Choroid plexus epithelial cell (primary cell): Measurements from ENCODE around the gene ABCA13.

Source experiments
- DNase-seq: peaks from one replicate; pipeline ENCODE4 v3.0.0-alpha.2; 2010; ENCODE audit warnings: low read depth
- H3K4me3 ChIP-seq: 2 replicates; pipeline ENCODE4 v1.5.1; 2011; ENCODE audit warnings: low read depth, mild to moderate bottlenecking, control low read depth, low read length, moderate library complexity
- CTCF ChIP-seq: conservative IDR thresholded peaks from 2 replicates; pipeline ENCODE4 v1.5.1; 2011; ENCODE audit warnings: low read depth, mild to moderate bottlenecking, control low read depth, inconsistent platforms, low read length, moderate library complexity

The ABCA13 gene

GRCh38 chr7:48628793-48629349 lies 457.6 kb downstream of the ABCA13 start:
- no peak for TF ChIP-seq CTCF
- no peak overlapping the region for H3K4me3 ChIP-seq
- DNase-seq = no peak

GRCh38 chr7:48634116-48634632 lies 462.9 kb downstream of the ABCA13 start:
- no peak overlapping the region for H3K4me3 ChIP-seq
- no peak for TF ChIP-seq CTCF
- no peak for DNase-seq

- no peak overlapping the region for H3K4me3 ChIP-seq
- no peak for TF ChIP-seq CTCF
- no peak for DNase-seq
These were observed 464.5 kb downstream of the ABCA13 start for GRCh38 chr7:48635796-48636195.

- DNase-seq = no peak
- no peak overlapping the region for H3K4me3 ChIP-seq
- TF ChIP-seq CTCF = no peak
These were observed 465.2 kb downstream of the ABCA13 start for GRCh38 chr7:48636391-48637015.

- no peak overlapping the region for H3K4me3 ChIP-seq
- no peak for DNase-seq
- no peak for TF ChIP-seq CTCF
These were observed 466.1 kb downstream of the ABCA13 start for GRCh38 chr7:48637382-48637781.

- no peak overlapping the region for H3K4me3 ChIP-seq
- no peak for TF ChIP-seq CTCF
- DNase-seq = no peak
These were observed 466.8 kb downstream of the ABCA13 start for GRCh38 chr7:48638041-48638440.
